Spleen (tissue), 11 donors: Measurements from ENCODE around the gene GGA2. TPM values are rescaled to one million over a fixed set of nuclear protein-coding genes. Genes with fewer than 3 reads are reported as not detected.
A peak's percentile ranks its signal among the peaks of the same experiment; 100 is the strongest.

Source experiments
- DNase-seq: peaks from one replicate; pipeline ENCODE4 v3.0.0-alpha.2; 2020
- H3K27ac ChIP-seq, 8 donors: fragments of 200-600 bp; sonication (generic) in 7 of 8; 1 replicate in 4 of 8; 2 replicates in 4 of 8; pipeline versions ENCODE4 v1.5.0 to v1.8.0; 2016 to 2021; ENCODE audit warnings: inconsistent platforms in 4 of 8, mild to moderate bottlenecking in 4 of 8, moderate library complexity in 1 of 8
- H3K27me3 ChIP-seq, 7 donors: fragments of 200-600 bp; sonication (generic) in 6 of 7; replicated peaks in 1 of 7; 1 replicate in 4 of 7; 2 replicates in 3 of 7; pipeline versions ENCODE4 v1.5.0 to v1.8.0; 2016 to 2021; ENCODE audit warnings: inconsistent platforms in 3 of 7, mild to moderate bottlenecking in 1 of 7
- H3K36me3 ChIP-seq, 6 donors: fragments of 200-600 bp; sonication (generic) in 5 of 6; 1 replicate in 4 of 6; 2 replicates in 2 of 6; pipeline versions ENCODE4 v1.5.0 to v1.8.0; 2016 to 2021; ENCODE audit warnings: inconsistent platforms in 2 of 6
- H3K4me1 ChIP-seq, 6 donors: fragments of 200-600 bp; sonication (generic) in 5 of 6; 1 replicate in 3 of 6; 2 replicates in 3 of 6; pipeline versions ENCODE4 v1.5.0 to v1.8.0; 2016 to 2021; ENCODE audit warnings: inconsistent platforms in 3 of 6
- H3K4me3 ChIP-seq, 8 donors: fragments of 200-600 bp; sonication (generic) in 7 of 8; 1 replicate in 4 of 8; 2 replicates in 4 of 8; pipeline versions ENCODE4 v1.5.0 to v1.8.0; 2016 to 2021; ENCODE audit warnings: inconsistent platforms in 4 of 8, mild to moderate bottlenecking in 4 of 8, moderate library complexity in 2 of 8
- H3K9me3 ChIP-seq, 8 donors: fragments of 200-600 bp; sonication (generic) in 7 of 8; 1 replicate in 4 of 8; 2 replicates in 4 of 8; pipeline versions ENCODE4 v1.5.0 to v1.8.0; 2016 to 2021; ENCODE audit warnings: inconsistent platforms in 4 of 8
- CTCF ChIP-seq, 11 experiments: fragments of 200-600 bp in 7 of 11; fragments of 450-650 bp in 4 of 11; sonication (generic) in 4 of 11; IDR thresholded peaks in 8 of 11; conservative IDR thresholded peaks in 3 of 11; 1 replicate in 7 of 11; 2 replicates in 4 of 11; pipeline versions ENCODE4 v1.4.0 to v1.8.0; 2016 to 2021; ENCODE audit warnings: antibody characterized with exemption in 11 of 11, inconsistent platforms in 4 of 11, mild to moderate bottlenecking in 1 of 11
- POLR2A ChIP-seq, 3 donors: fragments of 450-650 bp; IDR thresholded peaks; one replicate each; pipeline ENCODE4 v1.5.1; 2017; ENCODE audit warnings: antibody characterized with exemption in 3 of 3, mild to moderate bottlenecking in 1 of 3
- POLR2AphosphoS5 ChIP-seq, 3 donors: sonication (generic); formaldehyde crosslinking; IDR thresholded peaks; one replicate each; pipeline ENCODE4 v1.5.1; 2017; ENCODE audit warnings: antibody characterized with exemption in 3 of 3
- whole genome bisulfite sequencing, 5 donors: extraction: QIAGEN DNeasy Blood & Tissue Kit in 3 of 5; methylation state at CpG; one replicate each; pipeline versions ENCODE4 v1.1.5 to v1.1.7; 2013 to 2018; 5-methylcytosine and 5-hydroxymethylcytosine counted together
- intact Hi-C: fragments of 100-400 bp; cut with DNase I; formaldehyde crosslinking; loops from one replicate; pipeline ENCODE4 v1.15.0; 2023; ENCODE audit warnings: low total_unique reads
- polyA plus RNA-seq, 3 donors: library from polyadenylated mRNA; stranded (reverse); fragments of 200-250 nt; gene quantifications; one replicate each; pipeline ENCODE4 v1.2.1, GENCODE V29; 2013
- total RNA-seq, 7 donors: library from RNA; depleted of rRNA in 3 of 7; stranded (reverse); fragments of >200 nt in 3 of 7; fragmentation: NEBNext Ultra II Directional in 4 of 7; extraction: Animal tissue kit (Norgen Biotek cat#: 25700) in 4 of 7; gene quantifications; one replicate each; pipeline versions ENCODE4 v1.1.0 to v1.2.1, GENCODE V29; 2016 to 2021
- donor health status: healthy with polysubstance abuse.
- donor health status: DM: no; HTN: no; CAD: no; lungs with moderate emphysema.
- donor health status: DM: no; HTN: no; CAD: no.
- donor health status: Bipolar disorder and iron deficiency.
- donor health status: healthy.
- donor health status: DM: no; HTN: no; CAD: no.
- donor health status: DM: yes; HTN: yes; CAD: no.

The GGA2 gene
- total and polyA plus RNA-seq, 10 donors: 49.4 to 179 (median 141) TPM

GRCh38 chr16:23508589-23509440 lies 1.5 kb downstream of the GGA2 start:
- intact Hi-C loops: loop anchor here (10.0 kb wide), 2 partner anchors 46 to 86 kb away; partner anchors contain the start of genes EARS2, NDUFAB1 and UBFD1
- Histone ChIP-seq H3K4me1 (peaks cover 40 to 76% (median 60%) of the 10 kb centered on the region in 6 donors), H3K9me3 (no peaks in the 10 kb centered on the region), H3K36me3 (no peaks in the 10 kb centered on the region), H3K27ac (peak overlapping the region; percentile 39 to 96 (median 91)), H3K4me3 (peak overlapping the region; percentile 73 to 99 (median 95)), H3K27me3 (no peaks in the 10 kb centered on the region)
- DNase-seq: peak; percentile 72
- WGBS, 5 donors: 26 to 50% (median 30%) methylated on average over 28 of the region's 28 CpGs
- no peak for TF ChIP-seq POLR2A (IDR thresholded peaks at IDR 0.05)
- TF ChIP-seq CTCF (IDR thresholded peaks at IDR 0.05 in 8 of 11, conservative IDR thresholded peaks at IDR 0.05 in 3 of 11): no peak
- no peak for TF ChIP-seq POLR2AphosphoS5 (IDR thresholded peaks at IDR 0.05)

GRCh38 chr16:23506606-23506994 lies 3.7 kb downstream of the GGA2 start:
- 63 to 93% (median 75%) methylated on average over 8 of the region's 8 CpGs for WGBS, 5 donors
- Histone ChIP-seq H3K9me3 (no peaks in the 10 kb centered on the region), H3K4me1 (peaks cover 51 to 95% (median 82%) of the 10 kb centered on the region in 6 donors), H3K4me3 (peak overlapping the region in 6 of 8 donors; percentile 2 to 99 (median 12)), H3K36me3 (peaks cover 0 to 11% (median 0%) of the 10 kb centered on the region in 6 donors), H3K27ac (peak overlapping the region in 7 of 8 donors; percentile 26 to 96 (median 96)), H3K27me3 (no peaks in the 10 kb centered on the region)
- DNase-seq: peak; percentile 83
- TF ChIP-seq POLR2A (IDR thresholded peaks at IDR 0.05) (peak in 1 of 3 donors; percentile 57), POLR2AphosphoS5 (IDR thresholded peaks at IDR 0.05) (peak in 2 of 3 donors; percentile 64 to 84), CTCF (IDR thresholded peaks at IDR 0.05 in 8 of 11, conservative IDR thresholded peaks at IDR 0.05 in 3 of 11) (no peak)
- intact Hi-C loops: loop anchor here (10.0 kb wide), 2 partner anchors 48 to 88 kb away; partner anchors contain the start of genes EARS2, NDUFAB1 and UBFD1

- Histone ChIP-seq H3K27me3 (no peaks in the 10 kb centered on the region), H3K36me3 (peaks cover 0 to 17% (median 0%) of the 10 kb centered on the region in 6 donors), H3K4me1 (peaks cover 57 to 95% (median 87%) of the 10 kb centered on the region in 6 donors), H3K9me3 (no peaks in the 10 kb centered on the region), H3K4me3 (peak overlapping the region in 5 of 8 donors; percentile 5 to 99 (median 16)), H3K27ac (peak overlapping the region in 6 of 8 donors; percentile 39 to 96 (median 96))
- TF ChIP-seq CTCF (IDR thresholded peaks at IDR 0.05 in 8 of 11, conservative IDR thresholded peaks at IDR 0.05 in 3 of 11): no peak
- TF ChIP-seq POLR2A (IDR thresholded peaks at IDR 0.05): no peak
- intact Hi-C loops: loop anchor here (10.0 kb wide), 2 partner anchors 49 to 89 kb away; partner anchors contain the start of genes EARS2, NDUFAB1 and UBFD1
- WGBS, 5 donors: 69 to 84% (median 82%) methylated on average over 7 of the region's 7 CpGs
- no peak for DNase-seq
These were observed 4.4 kb downstream of the GGA2 start for GRCh38 chr16:23505671-23506605.
